Stimulated activated CD8-positive, alpha-beta memory T cell treated with anti-CD3 and anti-CD28 coated beads, Interleukin-7, amount 100 ng/mL, for 48 hours (primary cell): Measurements from ENCODE around the gene WFIKKN2.
"Not testable (repeated sequence)": the region's sequence is repeated elsewhere in the genome, so short reads cannot be mapped to it uniquely, and the experiment has no call there.

Experiments used
- DNase-seq, 2 donors: peaks; one replicate each; pipeline ENCODE4 v3.0.0-alpha.2; 2020; ENCODE audit warnings: low read depth in 1 of 2; ENCODE audit errors: extremely low read depth in 1 of 2

Gene WFIKKN2

GRCh38 chr17:50872710-50873424, 37.5 kb downstream of the WFIKKN2 start:
- DNase-seq = peak in 1 of 2 donors; percentile 54

GRCh38 chr17:50875074-50875473, 39.7 kb downstream of the WFIKKN2 start:
- no peak for DNase-seq

GRCh38 chr17:50877042-50877441, 41.7 kb downstream of the WFIKKN2 start:
- not testable (repeated sequence) for DNase-seq

- no peak for DNase-seq
Observed at GRCh38 chr17:50877838-50878237, 42.5 kb downstream of the WFIKKN2 start.

- no peak for DNase-seq
Observed at GRCh38 chr17:50879086-50879485, 43.7 kb downstream of the WFIKKN2 start.

- DNase-seq = no peak
Observed at GRCh38 chr17:50881182-50881581, 45.8 kb downstream of the WFIKKN2 start.

- DNase-seq = no peak
Observed at GRCh38 chr17:50882851-50883250, 47.5 kb downstream of the WFIKKN2 start.

- DNase-seq = no peak
Observed at GRCh38 chr17:50883850-50884438, 48.6 kb downstream of the WFIKKN2 start.

GRCh38 chr17:50884439-50885311, 49.3 kb downstream of the WFIKKN2 start:
- DNase-seq = no peak

- no peak for DNase-seq
Observed at GRCh38 chr17:50887705-50888245, 52.4 kb downstream of the WFIKKN2 start.

GRCh38 chr17:50889528-50890118, 54.2 kb downstream of the WFIKKN2 start:
- DNase-seq = no peak

- no peak for DNase-seq
Observed at GRCh38 chr17:50890675-50891516, 55.5 kb downstream of the WFIKKN2 start.

GRCh38 chr17:50891577-50891989, 56.2 kb downstream of the WFIKKN2 start:
- no peak for DNase-seq
